Measurements from ENCODE around the gene LRMDA.

DNA sequence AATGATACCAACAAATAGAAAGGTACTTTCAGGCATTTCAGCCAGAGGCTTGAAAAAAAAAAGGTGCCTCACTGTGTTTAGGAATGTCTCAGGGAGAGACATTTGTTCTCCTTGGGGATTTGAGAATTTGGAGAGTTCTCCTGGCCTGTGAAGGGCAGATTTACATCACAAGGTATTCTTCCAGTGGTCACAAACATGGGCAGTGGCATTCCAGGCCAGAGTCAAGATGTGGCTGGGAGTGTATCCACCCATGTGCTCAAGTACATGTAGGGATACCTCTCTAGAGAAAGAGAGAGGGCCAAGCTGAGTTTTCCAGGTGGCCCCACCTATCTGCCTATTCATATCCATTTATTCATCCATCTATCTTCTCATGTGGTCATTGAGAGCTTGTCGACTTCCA is 253.8 kb downstream of the LRMDA start:
- TF ChIP-seq, protein P1, sequence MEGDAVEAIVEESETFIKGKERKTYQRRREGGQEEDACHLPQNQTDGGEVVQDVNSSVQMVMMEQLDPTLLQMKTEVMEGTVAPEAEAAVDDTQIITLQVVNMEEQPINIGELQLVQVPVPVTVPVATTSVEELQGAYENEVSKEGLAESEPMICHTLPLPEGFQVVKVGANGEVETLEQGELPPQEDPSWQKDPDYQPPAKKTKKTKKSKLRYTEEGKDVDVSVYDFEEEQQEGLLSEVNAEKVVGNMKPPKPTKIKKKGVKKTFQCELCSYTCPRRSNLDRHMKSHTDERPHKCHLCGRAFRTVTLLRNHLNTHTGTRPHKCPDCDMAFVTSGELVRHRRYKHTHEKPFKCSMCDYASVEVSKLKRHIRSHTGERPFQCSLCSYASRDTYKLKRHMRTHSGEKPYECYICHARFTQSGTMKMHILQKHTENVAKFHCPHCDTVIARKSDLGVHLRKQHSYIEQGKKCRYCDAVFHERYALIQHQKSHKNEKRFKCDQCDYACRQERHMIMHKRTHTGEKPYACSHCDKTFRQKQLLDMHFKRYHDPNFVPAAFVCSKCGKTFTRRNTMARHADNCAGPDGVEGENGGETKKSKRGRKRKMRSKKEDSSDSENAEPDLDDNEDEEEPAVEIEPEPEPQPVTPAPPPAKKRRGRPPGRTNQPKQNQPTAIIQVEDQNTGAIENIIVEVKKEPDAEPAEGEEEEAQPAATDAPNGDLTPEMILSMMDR (IDR thresholded peaks at IDR 0.05) = no peak
- TF ChIP-seq POLR2AphosphoS5 (IDR thresholded peaks at IDR 0.05) = no peak
- no peak for TF ChIP-seq POLR2A (IDR thresholded peaks at IDR 0.05)
